Colon (tissue), 2 donors: ENCODE data around the gene SCAF1.

Experiments used
- FAIRE-seq: peaks from 2 replicates; lab custom pipeline; 2012; peaks lifted over from hg19 to GRCh38; lab: Jason Lieb, UNC
- donor health status: control.
- donor health status: control.

Gene SCAF1

GRCh38 chr19:49641688-49642491 lies at the start of gene SCAF1:
Gene SCAF1 (plus strand): TSS chr19:49642209. CDS start chr19:49645027, 2,818 bp downstream.
- peak; percentile 53 for FAIRE-seq

GRCh38 chr19:49592486-49593232 lies 49.4 kb upstream of the SCAF1 start:
- FAIRE-seq, result no peak

DNA sequence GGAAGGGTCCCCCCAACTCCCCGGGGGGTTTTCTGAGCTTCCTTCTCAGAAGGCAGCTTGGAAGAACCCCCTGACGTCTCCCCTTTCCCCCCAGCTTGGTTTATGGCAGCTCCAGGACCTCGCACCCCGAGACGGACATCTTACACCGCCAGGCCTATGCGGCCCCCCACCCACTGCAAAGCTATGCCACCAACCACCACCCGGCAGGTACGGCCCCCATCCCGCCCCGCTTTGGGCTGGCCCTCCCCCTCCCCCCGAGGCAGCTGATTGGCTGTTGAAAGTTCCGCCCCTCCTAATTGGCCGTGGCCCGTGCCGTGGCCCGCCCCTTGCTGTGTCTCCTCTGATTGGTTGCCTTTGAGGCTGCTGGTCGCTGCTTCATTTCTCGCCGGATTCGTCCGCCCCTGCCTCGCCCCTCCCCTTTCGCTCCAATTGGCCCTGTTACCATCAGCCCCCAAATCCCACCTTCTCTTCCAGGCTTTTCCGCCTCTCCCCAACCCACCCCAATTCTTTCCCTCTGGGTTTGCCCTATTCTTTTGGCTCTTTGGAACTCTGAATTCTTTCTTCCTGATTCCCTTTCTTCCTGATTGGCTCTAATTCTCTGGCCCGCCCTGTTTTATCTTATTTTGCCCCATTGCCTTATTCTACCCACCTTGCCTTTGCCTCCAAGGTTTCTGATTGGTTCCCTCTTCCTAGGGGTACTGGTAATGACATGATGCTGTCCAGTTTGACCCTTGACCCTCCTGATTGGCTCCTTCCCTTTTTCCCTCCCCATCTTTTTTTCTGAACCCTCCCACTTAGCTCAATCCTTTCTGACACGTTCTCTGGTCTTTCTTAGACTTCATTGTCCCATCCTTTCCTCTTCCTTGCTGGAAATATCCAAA lies 48.5 kb upstream of the SCAF1 start:
- FAIRE-seq, result no peak

GRCh38 chr19:49594157-49594992 lies 47.6 kb upstream of the SCAF1 start:
- no peak for FAIRE-seq

GRCh38 chr19:49594993-49595818 lies 46.8 kb upstream of the SCAF1 start:
- FAIRE-seq, result no peak

- FAIRE-seq, result no peak
Measured at GRCh38 chr19:49595819-49596404, 46.1 kb upstream of the SCAF1 start.

- no peak for FAIRE-seq
Measured at GRCh38 chr19:49596407-49596806, 45.6 kb upstream of the SCAF1 start.

GRCh38 chr19:49596954-49597702 lies 44.9 kb upstream of the SCAF1 start:
- FAIRE-seq, result no peak

DNA sequence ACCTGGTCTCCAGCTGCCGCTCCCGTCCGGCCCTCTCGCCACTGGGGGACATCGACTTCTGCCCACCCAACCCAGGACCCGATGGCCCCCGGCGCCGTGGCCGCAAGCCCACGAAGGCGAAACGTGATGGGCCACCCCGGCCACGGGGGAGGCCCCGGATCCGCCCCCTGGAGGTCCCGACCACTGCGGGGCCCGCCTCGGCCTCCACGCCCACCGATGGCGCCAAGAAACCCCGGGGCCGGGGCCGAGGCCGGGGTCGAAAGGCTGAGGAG lies 44.4 kb upstream of the SCAF1 start:
- no peak for FAIRE-seq

- FAIRE-seq, result no peak
Measured at GRCh38 chr19:49599378-49600295, 42.4 kb upstream of the SCAF1 start.

DNA sequence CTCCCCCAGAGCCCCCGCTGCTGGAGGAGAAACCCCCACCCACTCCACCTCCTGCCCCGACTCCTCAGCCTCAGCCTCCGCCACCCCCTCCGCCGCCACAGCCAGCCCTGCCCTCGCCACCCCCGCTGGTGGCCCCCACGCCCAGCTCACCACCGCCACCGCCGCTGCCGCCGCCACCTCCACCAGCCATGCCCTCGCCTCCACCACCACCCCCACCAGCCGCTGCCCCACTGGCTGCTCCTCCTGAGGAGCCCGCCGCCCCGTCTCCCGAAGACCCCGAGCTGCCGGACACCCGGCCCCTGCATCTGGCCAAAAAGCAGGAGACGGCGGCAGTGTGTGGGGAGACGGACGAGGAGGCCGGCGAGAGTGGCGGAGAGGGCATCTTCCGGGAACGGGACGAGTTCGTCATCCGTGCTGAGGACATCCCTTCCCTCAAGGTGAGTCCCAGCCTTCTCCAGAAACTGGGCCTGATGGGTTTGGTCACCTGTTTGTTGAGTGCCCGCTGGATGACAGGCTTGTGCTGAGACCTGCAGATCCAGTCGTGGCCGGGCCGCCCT lies 40.4 kb upstream of the SCAF1 start:
- no peak for FAIRE-seq

GRCh38 chr19:49602806-49603205 lies 39.2 kb upstream of the SCAF1 start:
- FAIRE-seq, result no peak

GRCh38 chr19:49605605-49606004 lies 36.4 kb upstream of the SCAF1 start:
- no peak for FAIRE-seq

DNA sequence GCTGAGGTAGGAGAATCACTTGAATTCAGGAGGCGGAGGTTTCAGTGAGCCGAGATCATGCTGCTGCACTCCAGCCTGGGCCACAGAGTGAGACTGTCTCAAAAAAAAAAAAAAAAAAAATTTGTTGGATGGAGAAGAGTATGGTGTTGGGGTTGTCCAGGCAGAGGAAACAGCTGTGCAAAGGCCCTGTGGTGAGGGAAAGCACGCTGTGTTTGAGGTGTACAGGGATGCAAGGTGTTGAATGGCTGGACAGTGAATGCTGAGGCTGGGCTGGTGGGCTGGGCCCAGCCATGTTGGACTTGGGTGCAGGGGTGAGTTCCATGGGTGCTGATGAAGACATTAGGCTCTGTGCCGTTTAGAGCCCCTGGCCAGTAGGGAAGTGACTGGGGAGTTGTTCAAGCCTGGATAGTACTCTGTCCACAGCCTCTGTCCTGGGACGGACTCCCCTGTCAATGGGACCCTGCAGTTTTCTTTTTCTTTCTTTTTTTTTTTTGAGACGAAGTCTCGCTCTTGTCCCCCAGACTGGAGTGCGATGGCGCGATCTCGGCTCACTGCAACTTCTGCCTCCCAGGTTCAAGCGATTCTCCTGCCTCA lies 32.4 kb upstream of the SCAF1 start:
- no peak for FAIRE-seq

DNA sequence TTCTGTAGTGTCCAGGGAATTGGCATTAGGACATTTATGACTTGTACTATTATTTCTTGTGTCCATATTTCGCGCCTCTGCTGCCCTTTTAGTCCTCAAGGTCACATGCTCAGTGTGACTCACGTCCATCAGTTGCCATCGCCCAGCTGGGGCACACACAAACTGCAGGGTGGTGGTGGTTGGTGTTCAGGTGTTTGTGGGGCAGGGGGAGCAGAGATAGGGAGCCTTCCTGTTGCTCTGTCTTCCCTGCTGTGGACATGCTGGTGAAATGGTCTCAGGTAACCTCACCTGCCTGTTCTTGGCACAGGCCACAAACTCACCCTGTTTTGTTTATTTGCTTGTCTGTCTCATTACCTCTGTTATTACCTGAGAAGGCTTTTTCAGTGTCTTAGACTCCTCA lies 28.6 kb upstream of the SCAF1 start:
- FAIRE-seq, result no peak

DNA sequence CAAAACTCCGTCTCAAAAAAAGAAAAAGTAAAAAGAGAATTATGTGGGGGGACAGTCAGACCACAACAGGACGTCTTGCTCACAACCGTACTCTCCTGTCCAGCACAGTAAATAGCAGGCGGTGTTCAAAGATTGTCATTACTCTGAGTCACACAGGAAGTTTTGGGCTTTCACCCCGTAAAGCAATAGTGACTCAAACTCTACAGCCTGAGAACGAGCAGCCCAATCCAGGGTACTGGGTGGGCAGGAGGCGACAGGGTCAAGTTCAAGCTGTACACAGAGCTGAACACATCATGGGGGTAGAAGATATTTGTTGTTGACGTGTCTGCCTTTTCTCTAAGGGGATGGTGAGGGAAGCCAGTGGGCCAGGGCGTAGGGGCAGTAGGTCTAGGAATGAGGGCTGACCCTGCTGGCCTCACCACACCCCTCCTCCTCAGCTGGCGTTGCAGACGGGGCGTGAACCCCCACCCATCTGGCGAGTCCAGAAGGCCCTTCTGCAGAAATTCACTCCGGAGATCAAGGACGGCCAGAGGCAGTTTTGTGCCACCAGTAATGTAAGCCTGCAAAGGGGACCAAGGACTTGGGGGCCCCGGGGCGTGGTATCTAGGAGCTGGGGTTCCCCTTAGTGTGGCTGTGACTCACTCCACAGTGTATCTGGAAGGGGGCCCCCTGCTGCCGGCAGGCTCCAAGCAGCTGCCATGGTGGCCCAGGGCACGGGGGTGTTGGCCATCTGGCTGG lies 27.7 kb upstream of the SCAF1 start:
- no peak for FAIRE-seq

GRCh38 chr19:49615861-49616260 lies 26.1 kb upstream of the SCAF1 start:
- FAIRE-seq, result no peak
